WI38 (cell line): ENCODE measurements around the gene TEX2.
"Not testable (repeated sequence)": the region's sequence is repeated elsewhere in the genome, so short reads cannot be mapped to it uniquely, and the experiment has no call there.

ENCODE experiments used
- H3K4me3 ChIP-seq: 2 replicates; pipeline ENCODE4 v1.5.1; 2011; ENCODE audit warnings: low read depth, mild to moderate bottlenecking, control low read depth, low read length
- CTCF ChIP-seq: IDR thresholded peaks from 2 replicates; pipeline ENCODE4 v1.5.1; 2012; ENCODE audit warnings: low read depth, mild to moderate bottlenecking, control low read depth, low read length

Gene TEX2

DNA sequence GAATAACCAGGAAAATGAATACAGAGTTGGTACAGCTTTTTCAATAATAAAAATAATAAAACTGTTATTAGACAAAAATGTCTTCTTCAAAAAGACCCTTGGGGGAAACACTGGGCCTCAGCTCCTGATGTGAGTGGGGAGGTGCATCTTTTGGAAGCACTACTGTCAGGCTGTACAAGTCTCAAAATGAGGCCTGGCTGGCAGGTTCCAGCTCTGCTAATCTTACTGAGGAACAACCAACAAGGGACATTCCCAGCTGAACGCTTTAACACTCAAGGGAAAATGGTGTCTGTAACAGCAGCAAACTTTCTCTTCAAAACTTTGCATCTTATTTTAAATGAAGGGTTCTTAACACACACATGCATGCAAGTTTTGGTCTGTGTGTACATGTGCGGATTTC lies 19.7 kb downstream of the TEX2 start:
- no peak overlapping the region for H3K4me3 ChIP-seq

GRCh38 chr17:64242633-64243032 lies 20.4 kb downstream of the TEX2 start:
- no peak for TF ChIP-seq CTCF
- H3K4me3 ChIP-seq, result no peak overlapping the region

More for the DNA sequence above, 19.7 kb downstream of the TEX2 start:
- no peak for TF ChIP-seq CTCF

- no peak for TF ChIP-seq CTCF
- no peak overlapping the region for H3K4me3 ChIP-seq
Measured at GRCh38 chr17:64240741-64241347, 22.2 kb downstream of the TEX2 start.

- no peak for TF ChIP-seq CTCF
Measured at GRCh38 chr17:64240261-64240740, 22.8 kb downstream of the TEX2 start.

GRCh38 chr17:64238449-64238848 lies 24.6 kb downstream of the TEX2 start:
- H3K4me3 ChIP-seq, result not testable (repeated sequence)

More at GRCh38 chr17:64240261-64240740, 22.8 kb downstream of the TEX2 start:
- no peak overlapping the region for H3K4me3 ChIP-seq

- peak; percentile 38 for TF ChIP-seq CTCF
- no peak overlapping the region for H3K4me3 ChIP-seq
Measured at GRCh38 chr17:64236827-64237403, 26.1 kb downstream of the TEX2 start.

DNA sequence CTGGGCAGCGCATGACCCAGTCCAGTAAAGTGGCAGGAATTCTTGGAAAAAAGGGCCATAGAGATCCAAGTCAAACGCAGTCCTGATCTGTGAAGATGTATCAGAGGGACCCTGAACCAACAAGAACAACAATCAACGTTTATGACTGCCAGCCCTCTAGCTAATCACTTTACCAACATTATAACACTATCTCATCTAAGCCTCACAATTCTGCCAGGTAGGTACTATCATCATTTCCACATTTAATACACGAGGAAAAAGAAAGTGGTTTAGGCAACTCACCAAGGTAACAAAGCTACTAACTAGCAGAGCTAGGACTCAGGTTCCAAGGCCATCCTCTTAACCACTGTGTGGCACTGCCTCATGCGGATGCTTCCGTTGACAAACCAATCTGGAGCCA lies 28.1 kb downstream of the TEX2 start:
- TF ChIP-seq CTCF, result no peak
- H3K4me3 ChIP-seq, result no peak overlapping the region
